NAMALWA (cell line): ENCODE measurements around the gene FYCO1.

Experiments
- DNase-seq: peaks from one replicate; pipeline ENCODE4 v3.0.0-alpha.2; 2015; ENCODE audit warnings: low spot score

FYCO1 gene

GRCh38 chr3:45884368-45885201, 111.0 kb downstream of the FYCO1 start:
- no peak for DNase-seq

GRCh38 chr3:45881078-45882022, 114.3 kb downstream of the FYCO1 start:
- DNase-seq, result no peak

- no peak for DNase-seq
Measured at GRCh38 chr3:45880725-45881077, 114.9 kb downstream of the FYCO1 start.

DNA sequence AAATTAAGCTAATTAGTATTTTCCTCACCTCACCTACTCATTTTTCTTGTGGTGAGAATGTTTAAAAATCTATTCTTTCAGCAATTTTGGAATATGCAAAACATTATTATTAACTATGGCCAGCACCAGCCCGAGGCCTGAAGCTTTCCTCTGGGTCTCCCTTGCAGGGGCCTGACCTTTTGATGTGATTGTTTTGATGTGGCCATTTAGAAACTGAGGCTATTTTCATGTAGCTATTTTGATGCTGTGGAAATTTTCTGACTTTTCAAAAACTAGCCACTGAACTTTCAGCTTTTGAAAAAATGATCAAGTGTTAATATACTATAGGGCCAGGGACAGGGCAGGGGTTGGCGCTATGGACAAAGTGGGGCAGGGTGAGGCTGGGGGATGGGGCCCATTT, 117.5 kb downstream of the FYCO1 start:
- no peak for DNase-seq

GRCh38 chr3:45874677-45875346, 120.8 kb downstream of the FYCO1 start:
- DNase-seq, result no peak

- no peak for DNase-seq
Measured at GRCh38 chr3:45873638-45874037, 122.0 kb downstream of the FYCO1 start.

DNA sequence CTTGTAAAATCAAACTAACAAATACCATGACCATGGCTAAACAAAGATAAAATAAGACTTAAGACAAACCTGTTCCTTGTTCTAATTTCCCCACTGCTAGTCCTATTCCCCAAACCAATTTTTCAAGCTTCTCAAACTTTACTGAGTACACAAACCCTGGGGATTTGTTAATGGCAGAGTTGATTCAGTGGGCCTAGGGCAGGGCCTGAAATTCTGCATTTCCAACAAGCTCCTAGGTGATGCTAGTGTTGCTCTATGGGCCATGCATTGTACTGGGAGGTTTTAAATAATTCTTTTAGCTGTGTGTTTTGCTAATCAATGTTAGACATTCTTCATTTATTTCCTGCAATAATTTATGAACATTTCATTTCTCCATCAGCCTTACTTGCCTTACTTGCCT, 122.6 kb downstream of the FYCO1 start:
- no peak for DNase-seq

DNA sequence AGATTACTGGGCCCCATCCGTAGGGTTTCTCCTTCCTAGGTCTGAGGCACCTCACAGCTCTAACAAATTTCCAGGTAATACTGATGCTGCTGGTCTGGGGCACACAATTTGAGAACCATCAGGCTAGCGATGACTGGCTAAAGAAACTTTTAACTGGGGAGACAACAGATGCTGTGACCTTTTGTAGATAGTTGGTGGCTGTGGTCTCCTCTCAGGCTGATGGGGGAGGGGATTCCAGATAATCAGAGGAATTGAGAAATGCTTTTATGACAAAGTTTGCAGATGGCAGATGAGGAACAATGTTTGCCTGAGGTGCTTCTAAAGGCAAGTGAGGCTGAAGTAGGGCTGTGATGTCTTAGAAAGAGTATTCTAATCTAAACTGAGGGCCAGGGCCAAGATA, 123.1 kb downstream of the FYCO1 start:
- no peak for DNase-seq

GRCh38 chr3:45871780-45872179, 123.8 kb downstream of the FYCO1 start:
- no peak for DNase-seq

GRCh38 chr3:45870099-45870498, 125.5 kb downstream of the FYCO1 start:
- DNase-seq, result no peak

DNA sequence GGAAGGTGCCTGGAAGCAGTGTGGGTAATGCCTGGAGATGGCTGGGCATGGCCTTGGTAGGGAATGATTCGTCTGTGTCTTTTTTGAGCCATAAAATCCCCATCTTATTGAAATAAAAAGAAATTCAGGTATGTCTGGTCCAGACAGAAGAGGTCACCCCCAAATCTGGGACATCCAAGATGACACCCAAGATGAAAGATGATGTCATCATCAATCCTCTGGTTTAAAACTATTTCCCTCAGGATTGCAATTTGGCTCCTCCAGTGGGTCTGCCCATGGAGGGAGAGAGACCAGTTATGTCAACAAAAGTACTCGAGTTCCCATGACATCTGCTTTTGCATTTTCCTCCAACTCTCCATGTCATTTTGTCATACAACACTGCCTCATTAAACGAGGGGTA, 126.0 kb downstream of the FYCO1 start:
- no peak for DNase-seq

- DNase-seq, result no peak
Measured at GRCh38 chr3:45868650-45869049, 127.0 kb downstream of the FYCO1 start.

GRCh38 chr3:45868213-45868612, 127.4 kb downstream of the FYCO1 start:
- no peak for DNase-seq
